GM18498 (cell line): ENCODE data around the gene GZMB.
A peak's percentile ranks its signal among the peaks of the same experiment; 100 is the strongest.
"Not testable (repeated sequence)": the region's sequence is repeated elsewhere in the genome, so short reads cannot be mapped to it uniquely, and the experiment has no call there.

Source experiments
- ATAC-seq: cut with Tn5 transposase; IDR thresholded peaks from one replicate; pipeline ENCODE4 v1.9.1; 2021; ENCODE audit warnings: mild to moderate bottlenecking, moderate library complexity; ENCODE audit not compliant: unreplicated experiment

Gene GZMB

DNA sequence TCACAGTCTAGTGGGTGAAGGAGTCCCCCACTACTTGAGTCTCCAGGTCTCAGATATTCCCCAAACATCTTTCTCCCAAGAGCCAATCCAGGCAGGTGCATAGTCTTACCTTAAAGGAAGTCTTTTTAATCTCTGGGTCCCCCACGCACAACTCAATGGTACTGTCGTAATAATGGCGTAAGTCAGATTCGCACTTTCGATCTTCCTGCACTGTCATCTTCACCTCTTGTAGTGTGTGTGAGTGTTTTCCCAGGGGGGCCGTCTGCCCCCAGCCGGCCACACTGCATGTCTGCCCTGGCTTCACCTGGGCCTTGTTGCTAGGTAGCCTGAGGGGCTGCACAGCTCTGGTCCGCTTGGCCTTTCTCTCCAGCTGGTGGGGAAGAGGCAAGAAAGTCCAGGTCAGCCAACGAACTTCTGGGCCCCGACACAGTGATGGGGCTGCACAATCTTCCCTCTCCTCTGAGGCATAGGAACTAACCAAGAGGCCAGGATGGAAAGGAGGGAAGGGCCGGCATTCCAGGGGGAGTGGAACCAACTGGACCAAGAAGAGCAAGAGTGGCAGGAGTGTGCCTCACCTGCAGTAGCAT is 2.1 kb downstream of the GZMB start:
- no peak for ATAC-seq

DNA sequence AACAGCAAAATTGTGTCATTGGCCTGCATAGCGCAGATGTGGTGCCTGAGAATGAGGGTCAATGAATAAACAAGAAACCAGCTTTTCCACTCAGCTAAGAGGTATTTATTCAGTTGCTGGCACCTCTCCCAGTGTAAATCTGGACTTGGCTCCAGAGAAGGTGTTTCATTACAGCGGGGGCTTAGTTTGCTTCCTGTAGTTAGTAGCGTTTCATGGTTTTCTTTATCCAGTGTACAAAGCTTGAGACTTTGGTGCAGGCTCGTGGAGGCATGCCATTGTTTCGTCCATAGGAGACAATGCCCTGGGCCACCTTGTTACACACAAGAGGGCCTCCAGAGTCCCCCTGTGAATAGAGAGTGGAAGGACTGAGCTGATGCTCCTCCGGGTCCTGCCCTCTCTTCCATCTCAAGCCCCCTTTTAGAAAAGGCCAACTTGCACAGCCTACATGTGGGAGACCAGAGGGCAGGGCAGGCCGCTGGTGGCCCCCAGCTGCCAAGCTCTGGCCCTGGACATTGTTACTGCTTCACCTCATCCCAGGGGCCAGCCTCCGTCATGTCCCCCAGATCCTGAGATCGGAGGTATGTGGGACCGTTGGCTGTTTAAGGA is 3.0 kb downstream of the GZMB start:
- no peak for ATAC-seq

DNA sequence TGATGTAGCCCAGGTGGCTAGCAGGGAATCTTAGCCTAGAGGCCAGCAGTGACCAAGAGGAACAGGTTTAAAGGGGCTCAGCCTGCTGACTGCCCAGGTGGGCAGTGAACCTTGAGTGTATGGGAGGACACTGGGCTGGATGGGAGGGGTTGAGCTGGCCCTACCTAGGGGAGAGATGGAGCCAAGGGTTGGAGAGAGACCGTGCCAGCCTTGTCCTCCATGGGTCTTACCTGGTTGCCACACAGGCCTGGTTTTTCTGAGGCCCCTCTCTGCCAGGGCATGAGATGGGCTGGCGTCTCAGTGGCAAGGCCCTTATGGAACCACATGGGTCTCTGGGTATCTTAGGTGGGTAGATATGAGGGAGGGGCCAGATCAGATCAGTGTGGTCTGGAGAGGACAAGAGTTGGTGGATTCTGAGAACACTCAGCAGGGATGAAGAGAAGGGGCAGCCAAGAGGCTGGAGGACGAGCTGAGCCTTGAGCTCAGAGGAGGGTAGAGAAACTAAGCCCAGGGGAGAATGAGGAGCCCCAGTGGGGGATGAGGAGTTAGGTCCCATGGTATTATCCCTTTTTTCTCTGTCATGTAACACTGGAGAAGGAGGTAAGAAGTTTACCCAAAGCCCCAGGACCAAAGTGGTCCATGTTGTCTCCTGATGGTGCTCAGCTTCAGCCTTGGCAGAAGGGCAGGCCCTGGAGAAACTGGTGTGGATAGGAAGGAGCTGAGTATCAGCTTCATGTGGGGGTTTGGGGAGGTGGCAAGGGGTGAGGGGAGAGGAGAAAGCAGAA is 3.7 kb downstream of the GZMB start:
- ATAC-seq, result no peak

- ATAC-seq, result no peak
Observed at GRCh38 chr14:24629521-24629920, 4.5 kb downstream of the GZMB start.

- ATAC-seq, result no peak
Observed at GRCh38 chr14:24613747-24614146, 20.2 kb downstream of the GZMB start.

DNA sequence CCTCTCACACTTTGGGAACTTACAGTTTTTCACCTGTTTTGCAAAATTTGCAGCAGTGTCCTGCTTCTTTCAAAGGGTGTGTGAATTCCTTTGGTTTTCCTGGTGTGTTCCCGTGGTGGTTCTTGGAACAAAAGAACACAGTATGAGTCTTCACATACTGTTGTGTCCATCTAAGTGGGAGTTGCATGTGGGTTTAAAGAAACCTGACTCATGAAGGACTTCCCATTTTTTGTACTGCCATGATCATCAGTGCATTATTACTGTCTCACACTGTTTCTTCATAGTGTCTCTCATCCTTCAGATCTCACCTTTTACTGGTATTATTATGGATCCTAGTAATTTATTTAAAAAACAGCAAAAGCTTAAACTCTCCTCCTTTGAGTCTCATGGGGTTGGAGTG is 20.7 kb downstream of the GZMB start:
- no peak for ATAC-seq

DNA sequence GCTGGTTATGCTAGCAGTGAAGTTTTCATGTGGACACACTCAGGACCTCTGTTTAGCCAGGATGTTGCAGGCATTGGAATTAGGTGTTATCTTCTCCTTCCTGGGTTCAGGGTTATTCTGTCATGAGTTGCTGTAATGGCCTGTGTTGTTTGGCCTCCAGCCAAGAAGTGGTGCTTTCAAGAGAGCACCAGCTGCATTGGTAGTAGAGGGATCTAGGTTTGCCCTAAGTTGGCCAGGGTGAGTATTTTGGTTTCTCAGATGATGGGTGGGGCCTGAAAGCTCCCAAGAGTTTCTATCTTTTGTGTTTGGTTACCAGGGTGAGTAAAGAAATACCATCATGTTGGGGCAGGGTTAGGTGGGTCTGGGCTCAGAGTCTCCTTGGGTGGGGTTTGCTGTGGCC is 21.8 kb downstream of the GZMB start:
- peak; percentile 48 for ATAC-seq

DNA sequence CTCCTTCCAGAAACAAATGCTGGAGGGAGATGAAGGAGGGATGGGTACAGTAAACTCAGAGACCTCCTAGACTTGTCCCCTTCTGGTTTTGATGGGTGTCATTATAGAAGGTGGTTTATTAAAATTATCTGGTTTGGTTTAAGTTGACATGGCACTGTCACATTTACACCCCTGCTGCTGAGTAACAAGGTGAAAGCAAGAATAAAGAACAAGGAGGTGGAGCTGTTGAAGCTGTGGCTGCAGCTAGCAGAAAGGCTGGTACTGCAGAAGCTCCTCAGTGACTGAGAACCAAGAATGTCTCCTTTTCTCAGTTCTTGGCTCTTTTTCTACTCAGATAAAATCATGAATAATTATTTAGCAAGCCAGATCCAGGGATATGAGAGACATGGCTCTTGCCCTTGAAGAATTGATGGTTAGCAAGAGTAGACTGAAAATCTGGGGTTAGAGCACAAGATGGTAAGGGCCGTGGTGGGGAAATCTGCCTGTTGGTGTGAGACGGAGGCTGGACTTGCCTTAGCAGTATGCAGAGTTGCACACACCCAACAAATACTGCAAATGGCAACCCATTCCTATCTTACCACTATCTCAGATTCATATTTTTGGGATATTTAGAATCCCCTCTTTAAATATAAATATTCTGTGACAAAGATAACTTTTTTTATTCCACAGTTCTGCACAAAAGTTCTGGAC is 24.2 kb downstream of the GZMB start, which contains the start of gene GZMH:
TSS of gene GZMH (minus strand) at position 31 of the 690 bp plus-strand sequence. CDS start 72 bp downstream, outside the sequence.
- peak; percentile 65 for ATAC-seq

GRCh38 chr14:24607635-24608514 is 26.1 kb downstream of the GZMB start:
- ATAC-seq, result no peak

DNA sequence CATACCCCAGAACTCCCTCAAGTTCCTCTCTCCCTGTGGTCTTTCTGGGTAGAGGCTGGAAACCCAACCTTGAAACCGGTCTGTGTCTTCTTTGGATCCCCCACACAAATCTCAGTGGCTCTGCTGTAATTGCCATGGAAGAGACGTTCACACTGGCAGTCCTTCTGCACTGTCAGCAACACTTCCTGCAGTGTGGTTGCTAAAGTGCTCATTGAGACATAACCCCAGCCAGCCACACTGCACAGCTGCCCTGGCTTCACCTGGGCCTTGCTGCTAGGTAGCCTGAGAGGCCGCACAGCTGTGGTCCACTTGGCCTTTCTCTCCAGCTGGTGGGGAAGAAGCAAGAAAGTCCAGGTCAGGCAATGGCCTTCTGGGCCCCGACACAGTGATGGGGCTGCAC is 26.9 kb downstream of the GZMB start:
- no peak for ATAC-seq

GRCh38 chr14:24606297-24606696 is 27.7 kb downstream of the GZMB start:
- no peak for ATAC-seq

DNA sequence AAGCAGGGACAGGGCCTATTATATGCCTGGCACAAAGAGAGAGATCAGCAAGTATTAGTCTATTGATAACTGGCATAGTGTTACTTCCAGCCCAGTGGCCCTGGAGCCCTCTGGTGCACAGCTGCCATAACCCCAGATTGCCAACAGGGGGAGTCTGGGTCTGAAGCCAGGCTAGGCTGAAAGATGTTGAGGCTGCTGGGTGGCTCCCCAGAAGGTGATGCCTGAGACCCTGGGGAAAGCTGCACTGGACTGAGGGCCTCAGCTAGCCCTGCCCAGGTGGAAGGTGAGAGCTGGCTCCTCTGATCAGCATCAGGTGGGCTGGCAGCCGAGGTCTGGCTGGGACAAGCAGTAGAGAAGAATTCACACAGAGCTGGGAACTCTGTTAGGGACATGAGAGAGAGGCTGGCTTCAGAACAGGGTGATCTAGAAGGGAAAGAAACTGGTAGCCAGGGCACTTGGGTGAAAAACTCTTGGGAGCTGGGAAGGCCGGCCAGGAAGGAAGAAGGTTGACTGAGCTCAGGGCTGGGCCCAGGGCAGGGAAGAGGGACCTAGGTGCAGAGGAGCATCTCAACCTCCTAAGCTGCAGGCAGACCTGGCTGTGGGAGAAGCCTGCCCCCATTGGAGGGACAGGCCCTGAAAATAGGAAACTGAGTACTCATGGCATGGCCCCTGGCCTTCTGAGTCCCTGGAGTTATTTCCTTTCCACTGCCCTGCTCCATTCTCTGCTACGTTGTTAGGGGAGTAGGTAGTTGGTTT is 28.4 kb downstream of the GZMB start:
- ATAC-seq, result peak; percentile 88

GRCh38 chr14:24597403-24597802 is 36.6 kb downstream of the GZMB start:
- ATAC-seq, result no peak

DNA sequence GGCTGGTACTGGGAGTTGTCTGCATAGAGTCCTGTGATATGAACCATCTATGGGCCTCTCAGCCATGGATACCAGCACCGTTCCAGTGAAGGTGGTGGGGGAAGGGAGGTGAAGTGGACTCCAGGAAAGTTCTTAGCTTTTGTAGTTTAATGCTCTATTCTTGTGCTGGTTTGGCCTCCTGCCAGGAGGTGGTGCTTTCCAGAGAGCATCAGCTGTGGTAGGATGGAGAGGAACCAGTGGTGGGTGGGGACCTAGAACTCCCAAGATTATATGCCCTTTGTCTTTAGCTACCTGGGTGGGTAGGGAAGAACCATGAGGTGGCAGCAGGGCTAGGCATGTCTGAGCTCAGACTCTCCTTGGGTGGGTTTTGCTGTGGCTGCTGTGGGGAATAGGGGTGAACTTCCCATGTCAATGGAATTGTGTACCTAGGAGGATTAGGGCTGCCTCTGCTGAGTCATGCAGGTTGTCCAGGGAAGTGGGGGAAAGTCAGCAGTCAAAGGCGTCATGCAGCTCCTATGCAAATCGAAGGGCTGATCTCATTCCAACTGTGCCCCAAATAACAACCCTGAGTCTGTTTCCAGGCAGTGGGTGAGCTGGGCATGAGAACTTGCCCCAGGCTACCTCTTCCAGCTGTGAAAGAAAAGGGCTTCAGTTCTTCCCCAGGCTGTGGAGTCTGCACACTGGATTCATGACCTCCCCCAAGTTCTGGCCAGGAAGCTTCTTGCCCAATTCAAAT is 38.7 kb downstream of the GZMB start:
- ATAC-seq, result no peak

DNA sequence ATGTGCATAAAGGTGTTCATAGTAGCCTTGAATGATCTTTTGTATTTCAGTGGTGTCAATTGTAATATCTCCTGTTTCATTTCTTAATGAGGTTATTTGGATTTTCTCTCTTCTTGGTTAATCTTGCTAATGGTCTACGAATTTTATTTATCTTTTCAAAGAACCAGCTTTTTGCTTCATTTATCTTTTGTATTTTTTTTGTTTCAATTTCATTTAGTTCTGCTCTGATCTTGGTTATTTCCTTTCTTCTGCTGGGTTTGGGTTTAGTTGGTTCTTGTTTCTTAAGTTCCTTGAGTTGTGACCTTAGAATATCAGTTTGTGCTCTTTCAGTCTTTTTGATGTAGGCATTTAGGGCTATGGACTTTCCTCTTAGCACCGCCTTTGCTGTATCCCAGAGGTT is 43.0 kb downstream of the GZMB start:
- not testable (repeated sequence) for ATAC-seq

DNA sequence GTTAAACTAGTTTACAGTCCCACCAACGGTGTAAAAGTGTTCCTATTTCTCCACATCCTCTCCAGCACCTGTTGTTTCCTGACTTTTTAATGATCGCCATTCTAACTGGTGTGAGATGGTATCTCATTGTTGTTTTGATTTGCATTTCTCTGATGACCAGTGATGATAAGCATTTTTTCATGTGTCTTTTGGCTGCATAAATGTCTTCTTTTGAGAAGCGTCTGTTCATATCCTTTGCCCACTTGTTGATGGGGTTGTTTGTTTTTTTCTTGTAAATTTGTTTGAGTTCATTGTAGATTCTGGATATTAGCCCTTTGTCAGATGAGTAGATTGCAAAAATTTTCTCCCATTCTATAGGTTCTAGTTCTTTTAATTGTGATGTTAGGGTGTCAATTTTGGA is 49.6 kb downstream of the GZMB start:
- not testable (repeated sequence) for ATAC-seq
